HCT116 (cell line): Measurements from ENCODE around the gene CXXC5. TPM values are rescaled to one million over a fixed set of nuclear protein-coding genes. Genes with fewer than 3 reads are reported as not detected.

ENCODE experiments used
- ATAC-seq: fragments of 200-7000 bp; cut with Tn5 transposase; 2 replicates; pipeline ENCODE4 v1.9.1; 2020; ENCODE audit warnings: mild to moderate bottlenecking, moderate library complexity
- BruUV-seq: library from RNA; stranded (reverse); fragments of 400-500 nt; replicated peaks from 2 replicates; lab custom pipeline; 2021; lab: Mats Ljungman, UMichigan
- CTCF ChIA-PET: fragments of 300-600 bp; sonication (Branson Sonifier 250); formaldehyde crosslinking; loops from one replicate; lab custom pipeline; 2021; ENCODE audit warnings: antibody characterized with exemption; lab: Charles Lee
- POLR2A ChIA-PET: fragments of 300-600, 350-600 bp; sonication (Branson Sonifier 250); formaldehyde crosslinking; loops from one replicate; lab custom pipeline; 2021; ENCODE audit warnings: antibody characterized with exemption; lab: Charles Lee
- RAD21 ChIA-PET, 2 experiments: fragments of 300-600 bp; sonication (Branson Sonifier 250); formaldehyde crosslinking; loops; one replicate each; lab custom pipeline; 2023; ENCODE audit warnings: low total read pairs in 2 of 2; ENCODE audit not compliant: uncharacterized antibody in 2 of 2, unreplicated experiment in 2 of 2, low non-redundant PET in 1 of 2; lab: Charles Lee
- DNase-seq: peaks from one replicate; pipeline ENCODE4 v3.0.0-alpha.2; 2010; ENCODE audit warnings: low read depth, low spot score
- H2AFZ ChIP-seq: fragments of 200-600 bp; shearing (Covaris generic), sonication (generic); 2 replicates; pipeline ENCODE4 v1.6.1; 2017; ENCODE audit warnings: low read depth, mixed run types, mixed read lengths, antibody characterized with exemption, low read length; ENCODE audit not compliant: poor library complexity, severe bottlenecking
- H3K27ac ChIP-seq: 2 replicates; pipeline ENCODE4 v1.5.1; 2012; ENCODE audit warnings: low read depth, low read length
- H3K27me3 ChIP-seq: fragments of 200-600 bp; sonication (generic); 2 replicates; pipeline ENCODE4 v1.6.1; 2016; ENCODE audit warnings: mixed run types, low read length, mixed read lengths; ENCODE audit not compliant: insufficient read depth
- H3K36me3 ChIP-seq, 2 experiments: fragments of 200-500 bp in 1 of 2; fragments of 200-600 bp in 1 of 2; sonication (Bioruptor generic) in 1 of 2; sonication (generic) in 1 of 2; 2 replicates each; pipeline versions ENCODE4 v1.5.1 to v1.6.1; 2014 to 2016; ENCODE audit warnings: low read length in 2 of 2, inconsistent platforms in 1 of 2, mixed read lengths in 1 of 2, mixed run types in 1 of 2; ENCODE audit not compliant: insufficient read depth in 2 of 2, control insufficient read depth in 1 of 2
- H3K4me1 ChIP-seq, 2 experiments: fragments of 200-600 bp in 1 of 2; sonication (generic) in 1 of 2; 2 replicates each; pipeline versions ENCODE4 v1.5.1 to v1.6.1; 2012 to 2017; ENCODE audit warnings: low read length in 2 of 2, inconsistent platforms in 1 of 2, mild to moderate bottlenecking in 1 of 2, mixed read lengths in 1 of 2, mixed run types in 1 of 2, moderate library complexity in 1 of 2; ENCODE audit not compliant: insufficient read depth in 2 of 2, control insufficient read depth in 1 of 2
- H3K4me2 ChIP-seq: fragments of 200-600 bp; sonication (generic); 2 replicates; pipeline ENCODE4 v1.6.1; 2017; ENCODE audit warnings: mixed run types, low read length, mixed read lengths
- H3K4me3 ChIP-seq, 2 experiments: fragments of 200-600 bp in 1 of 2; sonication (generic) in 1 of 2; replicated peaks in 1 of 2; 2 replicates each; pipeline ENCODE4 v1.5.1; 2011 to 2016; ENCODE audit warnings: low read length in 2 of 2, control low read depth in 1 of 2, low read depth in 1 of 2, mild to moderate bottlenecking in 1 of 2, mixed read lengths in 1 of 2, mixed run types in 1 of 2
- H3K79me2 ChIP-seq: fragments of 200-600 bp; sonication (generic); 2 replicates; pipeline ENCODE4 v1.6.1; 2017; ENCODE audit warnings: mild to moderate bottlenecking, mixed run types, low read length, moderate library complexity, mixed read lengths; ENCODE audit not compliant: insufficient read depth
- H3K9ac ChIP-seq: fragments of 200-600 bp; sonication (generic); 2 replicates; pipeline ENCODE4 v1.6.1; 2016; ENCODE audit warnings: low read length, mixed read lengths
- H3K9me2 ChIP-seq: fragments of 200-600 bp; sonication (generic), shearing (Covaris generic); 2 replicates; pipeline ENCODE4 v1.6.1; 2017; ENCODE audit warnings: mixed run types, mild to moderate bottlenecking, moderate library complexity; ENCODE audit not compliant: insufficient read depth
- H3K9me3 ChIP-seq, 2 experiments: fragments of 200-500 bp in 1 of 2; fragments of 200-600 bp in 1 of 2; sonication (Bioruptor generic) in 1 of 2; sonication (generic) in 1 of 2; 2 replicates each; pipeline ENCODE4 v1.6.1; 2014 to 2017; ENCODE audit warnings: low read length in 2 of 2, mixed read lengths in 2 of 2, inconsistent platforms in 1 of 2, low read depth in 1 of 2, mild to moderate bottlenecking in 1 of 2, mixed run types in 1 of 2, moderate library complexity in 1 of 2; ENCODE audit not compliant: control insufficient read depth in 1 of 2, insufficient read depth in 1 of 2
- H4K20me1 ChIP-seq: fragments of 200-600 bp; sonication (generic), shearing (Covaris generic); 2 replicates; pipeline ENCODE4 v1.6.1; 2017; ENCODE audit warnings: mixed run types, mild to moderate bottlenecking, moderate library complexity; ENCODE audit not compliant: insufficient read depth
- CBX3 ChIP-seq: IDR thresholded peaks from 2 replicates; pipeline ENCODE4 v1.6.1; 2012; ENCODE audit warnings: low read depth
- EGR1 ChIP-seq: IDR thresholded peaks from 2 replicates; pipeline ENCODE4 v1.6.1; 2012; ENCODE audit warnings: low read depth
- EZH2phosphoT487 ChIP-seq: fragments of 200-600 bp; IDR thresholded peaks from 2 replicates; pipeline ENCODE4 v1.6.1; 2018; ENCODE audit warnings: antibody characterized with exemption, borderline replicate concordance
- FOSL1 ChIP-seq: IDR thresholded peaks from 2 replicates; pipeline ENCODE4 v1.6.1; 2012; ENCODE audit warnings: low read depth
- TCF7L2 ChIP-seq: IDR thresholded peaks from 2 replicates; pipeline ENCODE4 v1.7.0; 2011; ENCODE audit warnings: borderline replicate concordance, inconsistent platforms; ENCODE audit not compliant: insufficient read depth, insufficient read length; ENCODE audit errors: extremely low read depth
- intact Hi-C: fragments of 100-400 bp; cut with micrococcal nuclease; formaldehyde crosslinking; loops from 2 replicates; pipeline ENCODE4 v1.10.0; 2022
- total RNA-seq: library from RNA; stranded (reverse); gene quantifications from one replicate; pipeline ENCODE4 v1.2.1, GENCODE V29; 2021; ENCODE audit not compliant: unreplicated experiment
- TF ChIP-seq, protein P1 (sequence below): IDR thresholded peaks from 2 replicates; pipeline ENCODE4 v1.6.1; 2012

Gene CXXC5
- total RNA-seq, 1 experiment from 2014 or later = 43.1 TPM

DNA sequence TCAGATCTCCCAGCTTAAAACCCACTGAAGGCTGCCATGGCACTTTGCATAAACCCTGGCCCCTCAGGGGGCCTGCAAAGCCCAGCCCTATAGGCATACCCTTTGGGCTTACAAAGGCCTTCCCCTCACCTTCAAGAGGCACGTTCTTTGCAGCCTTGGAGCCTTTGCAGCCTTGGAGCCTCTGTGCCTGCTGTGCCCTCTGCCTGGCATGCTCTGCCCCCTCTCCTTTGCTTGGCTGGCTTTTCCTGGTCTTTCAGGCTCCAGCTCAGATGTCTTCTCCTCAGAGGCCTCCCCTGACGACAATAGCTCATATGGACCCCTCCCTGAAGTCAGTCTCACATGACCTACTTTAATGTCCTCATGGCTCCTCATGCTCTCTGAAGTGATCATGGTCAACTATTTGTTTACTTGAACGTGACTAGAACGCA lies 60.3 kb downstream of the CXXC5 start:
- no peak for ATAC-seq
- DNase-seq = no peak
- Histone ChIP-seq H2AFZ (peak overlapping the region; percentile 82), H3K4me1 (peaks cover 30 to 40% of the 10 kb centered on the region in 2 experiments), H3K4me2 (peak overlapping the region; percentile 82), H4K20me1 (no peaks in the 10 kb centered on the region), H3K27me3 (no peaks in the 10 kb centered on the region), H3K79me2 (no peaks in the 10 kb centered on the region), H3K9ac (0 out of 2 replicates have a peak overlapping the region, but pooled peaks have one; percentile 32), H3K27ac (no peak overlapping the region; the same call in 1 of the 2 replicates), H3K9me2 (no peaks in the 10 kb centered on the region), H3K4me3 (no peak overlapping the region), H3K36me3 (no peaks in the 10 kb centered on the region), H3K9me3 (no peaks in the 10 kb centered on the region)
- BruUV-seq = no TSS peak
- intact Hi-C loops = no loop called here
- TF ChIP-seq EZH2phosphoT487 (no peak), CBX3 (no peak)
- TF ChIP-seq, protein P1, sequence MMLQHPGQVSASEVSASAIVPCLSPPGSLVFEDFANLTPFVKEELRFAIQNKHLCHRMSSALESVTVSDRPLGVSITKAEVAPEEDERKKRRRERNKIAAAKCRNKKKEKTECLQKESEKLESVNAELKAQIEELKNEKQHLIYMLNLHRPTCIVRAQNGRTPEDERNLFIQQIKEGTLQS = no peak
- ChIA-PET CTCF (interaction anchor here (1.4 kb wide), 1 partner anchor 74 kb away, joined by 5 read pairs; no protein-coding TSS in a partner anchor), RAD21 (no interaction called here), POLR2A (interaction anchor here (1.4 kb wide), 1 partner anchor 61 kb away, joined by 3 read pairs; the partner anchor contains the start of gene CXXC5)

DNA sequence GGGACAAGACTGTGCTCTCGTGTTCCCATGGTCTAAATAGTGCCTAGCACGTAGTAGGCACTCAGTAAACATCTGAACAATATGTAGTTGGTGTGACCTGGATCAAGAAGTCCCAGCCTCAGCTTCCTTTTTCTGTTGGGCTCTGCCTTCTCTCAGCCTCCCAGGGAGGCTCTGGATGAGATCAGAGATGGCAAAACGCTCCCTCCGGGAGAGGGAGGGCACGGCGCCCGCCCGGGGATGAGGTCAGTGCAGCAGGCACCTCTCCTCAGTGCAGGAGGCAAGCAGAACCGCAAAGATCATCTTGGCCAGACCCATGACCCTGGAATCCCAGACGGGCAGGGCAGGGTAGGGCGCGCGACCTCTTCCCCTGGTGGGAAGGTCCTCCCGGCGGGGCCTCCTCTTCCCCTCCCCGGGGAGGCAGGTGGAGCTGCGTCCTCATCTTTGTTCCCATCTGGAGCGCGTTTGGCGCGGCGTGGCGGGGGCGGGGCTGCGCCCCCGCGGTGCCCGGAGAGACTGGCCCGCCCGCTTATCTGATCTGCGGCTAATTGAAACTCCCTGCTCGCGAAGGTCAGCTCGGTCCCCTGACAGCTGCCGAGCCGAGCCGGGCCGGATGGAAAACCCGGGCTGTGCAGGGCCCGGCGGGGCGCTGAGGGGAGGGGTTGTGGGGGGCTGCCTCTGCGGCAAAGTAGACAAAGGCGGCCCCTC lies 60.9 kb downstream of the CXXC5 start:
- ChIA-PET CTCF (interaction anchor here (0.9 to 1.4 kb wide), 3 partner anchors 56 to 260 kb away, joined by 3 to 5 read pairs (median 3); no protein-coding TSS in a partner anchor), RAD21 (no interaction called here), POLR2A (interaction anchor here (1.4 kb wide), 1 partner anchor 61 kb away, joined by 3 read pairs; the partner anchor contains the start of gene CXXC5)
- peak; percentile 64 for ATAC-seq
- Histone ChIP-seq H3K9ac (peak overlapping the region; percentile 32; the same call in 1 of the 2 replicates), H3K4me3 (peak overlapping the region; percentile 13 to 47), H3K27me3 (no peaks in the 10 kb centered on the region), H3K4me2 (peak overlapping the region; percentile 82), H3K79me2 (no peaks in the 10 kb centered on the region), H3K27ac (no peak overlapping the region; the same call in 1 of the 2 replicates), H4K20me1 (no peaks in the 10 kb centered on the region), H3K36me3 (no peaks in the 10 kb centered on the region), H3K9me3 (no peaks in the 10 kb centered on the region), H3K4me1 (peaks cover 30 to 40% of the 10 kb centered on the region in 2 experiments), H3K9me2 (no peaks in the 10 kb centered on the region), H2AFZ (peak overlapping the region; percentile 82)
- intact Hi-C loops = no loop called here
- no peak for TF ChIP-seq FOSL1
- peak; percentile 76 for TF ChIP-seq EGR1
- TF ChIP-seq TCF7L2 = no peak
- no TSS peak for BruUV-seq
- DNase-seq = no peak
